Ishikawa (cell line): ENCODE data around the gene HTR3B.

Experiments used
- CEBPB ChIP-seq: IDR thresholded peaks from 2 replicates; pipeline ENCODE4 v1.6.1; 2012
- CREB1 ChIP-seq: IDR thresholded peaks from 2 replicates; pipeline ENCODE4 v1.6.1; 2012; ENCODE audit warnings: low read depth
- EGR1 ChIP-seq: IDR thresholded peaks from 2 replicates; pipeline ENCODE4 v1.6.1; 2012
- EP300 ChIP-seq: IDR thresholded peaks from 2 replicates; pipeline ENCODE4 v1.6.1; 2012; ENCODE audit warnings: borderline replicate concordance
- FOXM1 ChIP-seq: IDR thresholded peaks from 2 replicates; pipeline ENCODE4 v1.6.1; 2012; ENCODE audit warnings: low read depth, borderline replicate concordance
- NFIC ChIP-seq: IDR thresholded peaks from 2 replicates; pipeline ENCODE4 v1.6.1; 2012
- RAD21 ChIP-seq: IDR thresholded peaks from 2 replicates; pipeline ENCODE4 v1.6.1; 2012; ENCODE audit warnings: low read depth
- TAF1 ChIP-seq: IDR thresholded peaks from 2 replicates; pipeline ENCODE4 v1.6.1; 2012; ENCODE audit warnings: low read depth, mild to moderate bottlenecking
- TCF12 ChIP-seq: IDR thresholded peaks from 2 replicates; pipeline ENCODE4 v1.6.1; 2012; ENCODE audit warnings: low read depth
- USF1 ChIP-seq: IDR thresholded peaks from 2 replicates; pipeline ENCODE4 v1.6.1; 2012
- YY1 ChIP-seq: IDR thresholded peaks from 2 replicates; pipeline ENCODE4 v1.6.1; 2012; ENCODE audit warnings: low read depth
- ZBTB7A ChIP-seq: IDR thresholded peaks from 2 replicates; pipeline ENCODE4 v1.6.1; 2012; ENCODE audit warnings: low read depth
- TF ChIP-seq, protein P1 (sequence below): IDR thresholded peaks from 2 replicates; pipeline ENCODE4 v1.6.1; 2012
- TF ChIP-seq, protein P2 (sequence below): IDR thresholded peaks from 2 replicates; pipeline ENCODE4 v1.6.1; 2012; ENCODE audit warnings: low read depth, mild to moderate bottlenecking

DNA sequence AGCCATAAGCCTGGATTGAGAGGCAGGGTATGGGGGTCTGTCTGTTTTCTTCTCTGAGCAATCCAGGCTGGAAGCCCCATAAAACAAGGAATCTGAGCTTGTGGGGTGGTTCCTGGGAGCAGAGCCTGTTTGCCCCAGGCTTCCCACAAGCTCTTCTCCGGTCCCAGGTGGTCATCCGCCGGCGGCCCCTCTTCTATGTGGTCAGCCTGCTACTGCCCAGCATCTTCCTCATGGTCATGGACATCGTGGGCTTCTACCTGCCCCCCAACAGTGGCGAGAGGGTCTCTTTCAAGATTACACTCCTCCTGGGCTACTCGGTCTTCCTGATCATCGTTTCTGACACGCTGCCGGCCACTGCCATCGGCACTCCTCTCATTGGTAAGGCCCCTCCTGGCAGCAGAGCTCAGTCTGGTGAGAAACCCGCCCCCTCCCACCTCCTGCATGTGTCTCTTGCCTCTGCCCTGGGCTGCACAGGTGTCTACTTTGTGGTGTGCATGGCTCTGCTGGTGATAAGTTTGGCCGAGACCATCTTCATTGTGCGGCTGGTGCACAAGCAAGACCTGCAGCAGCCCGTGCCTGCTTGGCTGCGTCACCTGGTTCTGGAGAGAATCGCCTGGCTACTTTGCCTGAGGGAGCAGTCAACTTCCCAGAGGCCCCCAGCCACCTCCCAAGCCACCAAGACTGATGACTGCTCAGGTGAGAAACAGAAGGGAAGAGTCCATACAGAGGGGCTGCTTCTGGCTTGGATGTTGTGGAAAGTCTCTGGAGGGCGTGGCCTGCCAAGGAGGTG, 82.0 kb downstream of the HTR3B start:
- TF ChIP-seq USF1: no peak
- TF ChIP-seq EP300: no peak
- TF ChIP-seq, protein P1, sequence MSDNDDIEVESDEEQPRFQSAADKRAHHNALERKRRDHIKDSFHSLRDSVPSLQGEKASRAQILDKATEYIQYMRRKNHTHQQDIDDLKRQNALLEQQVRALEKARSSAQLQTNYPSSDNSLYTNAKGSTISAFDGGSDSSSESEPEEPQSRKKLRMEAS: no peak
- TF ChIP-seq, protein P2, sequence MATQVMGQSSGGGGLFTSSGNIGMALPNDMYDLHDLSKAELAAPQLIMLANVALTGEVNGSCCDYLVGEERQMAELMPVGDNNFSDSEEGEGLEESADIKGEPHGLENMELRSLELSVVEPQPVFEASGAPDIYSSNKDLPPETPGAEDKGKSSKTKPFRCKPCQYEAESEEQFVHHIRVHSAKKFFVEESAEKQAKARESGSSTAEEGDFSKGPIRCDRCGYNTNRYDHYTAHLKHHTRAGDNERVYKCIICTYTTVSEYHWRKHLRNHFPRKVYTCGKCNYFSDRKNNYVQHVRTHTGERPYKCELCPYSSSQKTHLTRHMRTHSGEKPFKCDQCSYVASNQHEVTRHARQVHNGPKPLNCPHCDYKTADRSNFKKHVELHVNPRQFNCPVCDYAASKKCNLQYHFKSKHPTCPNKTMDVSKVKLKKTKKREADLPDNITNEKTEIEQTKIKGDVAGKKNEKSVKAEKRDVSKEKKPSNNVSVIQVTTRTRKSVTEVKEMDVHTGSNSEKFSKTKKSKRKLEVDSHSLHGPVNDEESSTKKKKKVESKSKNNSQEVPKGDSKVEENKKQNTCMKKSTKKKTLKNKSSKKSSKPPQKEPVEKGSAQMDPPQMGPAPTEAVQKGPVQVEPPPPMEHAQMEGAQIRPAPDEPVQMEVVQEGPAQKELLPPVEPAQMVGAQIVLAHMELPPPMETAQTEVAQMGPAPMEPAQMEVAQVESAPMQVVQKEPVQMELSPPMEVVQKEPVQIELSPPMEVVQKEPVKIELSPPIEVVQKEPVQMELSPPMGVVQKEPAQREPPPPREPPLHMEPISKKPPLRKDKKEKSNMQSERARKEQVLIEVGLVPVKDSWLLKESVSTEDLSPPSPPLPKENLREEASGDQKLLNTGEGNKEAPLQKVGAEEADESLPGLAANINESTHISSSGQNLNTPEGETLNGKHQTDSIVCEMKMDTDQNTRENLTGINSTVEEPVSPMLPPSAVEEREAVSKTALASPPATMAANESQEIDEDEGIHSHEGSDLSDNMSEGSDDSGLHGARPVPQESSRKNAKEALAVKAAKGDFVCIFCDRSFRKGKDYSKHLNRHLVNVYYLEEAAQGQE: no peak
- no peak for TF ChIP-seq CEBPB
- TF ChIP-seq RAD21: no peak
- no peak for TF ChIP-seq FOXM1
- TF ChIP-seq TCF12: no peak
- TF ChIP-seq ZBTB7A: no peak
- no peak for TF ChIP-seq YY1
- TF ChIP-seq CREB1: no peak
- no peak for TF ChIP-seq TAF1
- no peak for TF ChIP-seq NFIC
- TF ChIP-seq EGR1: no peak
